H9 (cell line): ENCODE measurements around the gene RNF8. TPM values are rescaled to one million over a fixed set of nuclear protein-coding genes. Genes with fewer than 3 reads are reported as not detected.

Experiments used
- DNase-seq: peaks from one replicate; pipeline ENCODE4 v3.0.0-alpha.2; 2017
- H2AFZ ChIP-seq: one replicate; pipeline ENCODE4 v1.6.1; 2013; ENCODE audit warnings: mild to moderate bottlenecking, low read length, control low read depth, moderate library complexity
- H2AK5ac ChIP-seq: 2 replicates; pipeline ENCODE4 v1.6.1; 2013; ENCODE audit warnings: low read length, control low read depth, mixed read lengths; ENCODE audit not compliant: insufficient read length
- H2BK120ac ChIP-seq: one replicate; pipeline ENCODE4 v1.6.1; 2013; ENCODE audit warnings: low read depth, mild to moderate bottlenecking, low read length, control low read depth, inconsistent platforms; ENCODE audit not compliant: poor library complexity, severe bottlenecking
- H2BK12ac ChIP-seq: 2 replicates; pipeline ENCODE4 v1.6.1; 2013; ENCODE audit warnings: low read length, control low read depth, mixed read lengths, low read depth; ENCODE audit not compliant: insufficient read length
- H2BK15ac ChIP-seq: 2 replicates; pipeline ENCODE4 v1.6.1; 2013; ENCODE audit warnings: low read depth, low read length, control low read depth
- H2BK20ac ChIP-seq: one replicate; pipeline ENCODE4 v1.6.1; 2013; ENCODE audit warnings: low read depth, mild to moderate bottlenecking, low read length, control low read depth, inconsistent platforms; ENCODE audit not compliant: poor library complexity, severe bottlenecking
- H2BK5ac ChIP-seq: 2 replicates; pipeline ENCODE4 v1.6.1; 2013; ENCODE audit warnings: low read length, control low read depth, mixed read lengths; ENCODE audit not compliant: insufficient read length
- H3K14ac ChIP-seq: 2 replicates; pipeline ENCODE4 v1.6.1; 2013; ENCODE audit warnings: low read length, control low read depth; ENCODE audit not compliant: insufficient read depth
- H3K18ac ChIP-seq: 2 replicates; pipeline ENCODE4 v1.6.1; 2013; ENCODE audit warnings: low read depth, mild to moderate bottlenecking, mixed read lengths, low read length, control low read depth; ENCODE audit not compliant: insufficient read length
- H3K23ac ChIP-seq: 2 replicates; pipeline ENCODE4 v1.6.1; 2013; ENCODE audit warnings: low read length, control low read depth, mixed read lengths, low read depth; ENCODE audit not compliant: insufficient read length
- H3K23me2 ChIP-seq: 2 replicates; pipeline ENCODE4 v1.6.1; 2013; ENCODE audit warnings: low read depth, mild to moderate bottlenecking, mixed read lengths, low read length, control low read depth; ENCODE audit not compliant: insufficient read length, poor library complexity, severe bottlenecking
- H3K27ac ChIP-seq: 2 replicates; pipeline ENCODE4 v1.5.1; 2013; ENCODE audit warnings: low read length, control low read depth, mixed read lengths, low read depth; ENCODE audit not compliant: insufficient read length
- H3K27me3 ChIP-seq: 2 replicates; pipeline ENCODE4 v1.6.1; 2013; ENCODE audit warnings: low read length, control low read depth, inconsistent platforms; ENCODE audit not compliant: insufficient read depth
- H3K4ac ChIP-seq: 2 replicates; pipeline ENCODE4 v1.6.1; 2013; ENCODE audit warnings: low read depth, mild to moderate bottlenecking, control low read depth, inconsistent platforms, low read length, moderate library complexity
- H3K4me1 ChIP-seq: 2 replicates; pipeline ENCODE4 v1.6.1; 2013; ENCODE audit warnings: low read length, control low read depth, inconsistent platforms; ENCODE audit not compliant: insufficient read depth
- H3K4me2 ChIP-seq: 2 replicates; pipeline ENCODE4 v1.6.1; 2013; ENCODE audit warnings: low read length, control low read depth, mixed read lengths; ENCODE audit not compliant: insufficient read length, insufficient read depth
- H3K56ac ChIP-seq: 2 replicates; pipeline ENCODE4 v1.6.1; 2013; ENCODE audit warnings: low read depth, mild to moderate bottlenecking, mixed read lengths, low read length, control low read depth; ENCODE audit not compliant: insufficient read length
- H3K79me1 ChIP-seq: 2 replicates; pipeline ENCODE4 v1.6.1; 2013; ENCODE audit warnings: low read depth, mild to moderate bottlenecking, moderate library complexity, low read length, control low read depth, inconsistent platforms; ENCODE audit not compliant: insufficient read depth, poor library complexity, severe bottlenecking
- H3K79me2 ChIP-seq: 2 replicates; pipeline ENCODE4 v1.6.1; 2013; ENCODE audit warnings: low read length, control low read depth, inconsistent platforms; ENCODE audit not compliant: insufficient read depth
- H3K9ac ChIP-seq: 2 replicates; pipeline ENCODE4 v1.6.1; 2013; ENCODE audit warnings: low read length, control low read depth, mixed read lengths; ENCODE audit not compliant: insufficient read length; ENCODE audit errors: extremely low read depth
- H3K9me3 ChIP-seq: one replicate; pipeline ENCODE4 v1.6.1; 2013; ENCODE audit warnings: low read depth, low read length, inconsistent platforms; ENCODE audit not compliant: control insufficient read depth
- H3T11ph ChIP-seq: one replicate; pipeline ENCODE4 v1.6.1; 2013; ENCODE audit warnings: mild to moderate bottlenecking, low read length, control low read depth, inconsistent platforms
- H4K20me1 ChIP-seq: one replicate; pipeline ENCODE4 v1.6.1; 2013; ENCODE audit not compliant: control insufficient read depth, insufficient read length, insufficient read depth
- H4K5ac ChIP-seq: 2 replicates; pipeline ENCODE4 v1.6.1; 2013; ENCODE audit warnings: low read depth, mild to moderate bottlenecking, mixed read lengths, low read length, control low read depth; ENCODE audit not compliant: insufficient read length
- H4K8ac ChIP-seq: replicated peaks from 2 replicates; pipeline ENCODE4 v1.6.1; 2013; ENCODE audit warnings: low read length, control low read depth, mixed read lengths, low read depth; ENCODE audit not compliant: insufficient read length
- H4K91ac ChIP-seq: 2 replicates; pipeline ENCODE4 v1.6.1; 2013; ENCODE audit warnings: low read depth, mild to moderate bottlenecking, moderate library complexity, mixed read lengths, low read length, control low read depth; ENCODE audit not compliant: insufficient read length
- H3K27ac Mint-ChIP-seq, 3 experiments: 2 replicates in 2 of 3; 3 replicates in 1 of 3; pipeline ENCODE4 v1.8.0; 2020 to 2021; ENCODE audit warnings: mixed read lengths in 3 of 3, mild to moderate bottlenecking in 1 of 3, moderate library complexity in 1 of 3
- H3K27me3 Mint-ChIP-seq: 2 replicates; pipeline ENCODE4 v1.8.0; 2021; ENCODE audit warnings: low read depth, mild to moderate bottlenecking, moderate library complexity, mixed read lengths
- H3K36me3 Mint-ChIP-seq, 3 experiments: 2 replicates in 2 of 3; 3 replicates in 1 of 3; pipeline ENCODE4 v1.8.0; 2020 to 2021; ENCODE audit warnings: low read depth in 3 of 3, mixed read lengths in 3 of 3; ENCODE audit not compliant: insufficient read depth in 1 of 3
- H3K4me1 Mint-ChIP-seq, 2 experiments: 2 replicates each; pipeline ENCODE4 v1.8.0; 2020; ENCODE audit warnings: mixed read lengths in 2 of 2
- H3K4me3 Mint-ChIP-seq, 2 experiments: 2 replicates in 1 of 2; 3 replicates in 1 of 2; pipeline ENCODE4 v1.8.0; 2020 to 2021; ENCODE audit warnings: mild to moderate bottlenecking in 2 of 2, mixed read lengths in 2 of 2, moderate library complexity in 1 of 2
- H3K9me3 Mint-ChIP-seq, 2 experiments: 2 replicates in 1 of 2; 3 replicates in 1 of 2; pipeline ENCODE4 v1.8.0; 2020; ENCODE audit warnings: mild to moderate bottlenecking in 2 of 2, mixed read lengths in 2 of 2, moderate library complexity in 1 of 2
- WGBS: extraction: QIAGEN DNeasy Blood & Tissue Kit; methylation state at CpG from one replicate; pipeline ENCODE4 v1.1.7; 2013; ENCODE audit warnings: missing lambda C conversion rate, low lambda C conversion rate, mixed read lengths; ENCODE audit not compliant: insufficient read length; ENCODE audit errors: extremely low coverage; 5-methylcytosine and 5-hydroxymethylcytosine counted together
- total RNA-seq: library from RNA; stranded (reverse); gene quantifications from 2 replicates; pipeline ENCODE4 v1.2.1, GENCODE V29; 2021
- TF ChIP-seq, protein P1 (sequence below): fragments of 200-600 bp; sonication (generic); conservative IDR thresholded peaks from 3 replicates; pipeline ENCODE4 v1.8.0; 2021; ENCODE audit warnings: antibody characterized with exemption, mild to moderate bottlenecking

The RNF8 gene
- total RNA-seq, 1 experiment from 2014 or later = 34.7 TPM

GRCh38 chr6:37339741-37340638 lies 13.8 kb upstream of the RNF8 start:
- H3K4me2 ChIP-seq = no peak overlapping the region
- peak overlapping the region in 1 of 3 experiments; percentile 66; a peak in 1 of 7 replicates for H3K27ac Mint-ChIP-seq

More at GRCh38 chr6:37339741-37340638, 13.8 kb upstream of the RNF8 start:
- no peak overlapping the region for H2BK12ac ChIP-seq
- no peak overlapping the region for H2AK5ac ChIP-seq
- no peak overlapping the region for H3K23ac ChIP-seq
- no peak overlapping the region for H3K56ac ChIP-seq
- H3K9ac ChIP-seq = no peak overlapping the region
- no peak overlapping the region for H3K18ac ChIP-seq
- H3T11ph ChIP-seq = no peak overlapping the region
- no peak overlapping the region for H2BK120ac ChIP-seq
- H3K27me3 ChIP-seq = 0 out of 2 replicates have a peak, but pooled peaks cover 3% of the 10 kb centered on the region
- TF ChIP-seq, protein P1, sequence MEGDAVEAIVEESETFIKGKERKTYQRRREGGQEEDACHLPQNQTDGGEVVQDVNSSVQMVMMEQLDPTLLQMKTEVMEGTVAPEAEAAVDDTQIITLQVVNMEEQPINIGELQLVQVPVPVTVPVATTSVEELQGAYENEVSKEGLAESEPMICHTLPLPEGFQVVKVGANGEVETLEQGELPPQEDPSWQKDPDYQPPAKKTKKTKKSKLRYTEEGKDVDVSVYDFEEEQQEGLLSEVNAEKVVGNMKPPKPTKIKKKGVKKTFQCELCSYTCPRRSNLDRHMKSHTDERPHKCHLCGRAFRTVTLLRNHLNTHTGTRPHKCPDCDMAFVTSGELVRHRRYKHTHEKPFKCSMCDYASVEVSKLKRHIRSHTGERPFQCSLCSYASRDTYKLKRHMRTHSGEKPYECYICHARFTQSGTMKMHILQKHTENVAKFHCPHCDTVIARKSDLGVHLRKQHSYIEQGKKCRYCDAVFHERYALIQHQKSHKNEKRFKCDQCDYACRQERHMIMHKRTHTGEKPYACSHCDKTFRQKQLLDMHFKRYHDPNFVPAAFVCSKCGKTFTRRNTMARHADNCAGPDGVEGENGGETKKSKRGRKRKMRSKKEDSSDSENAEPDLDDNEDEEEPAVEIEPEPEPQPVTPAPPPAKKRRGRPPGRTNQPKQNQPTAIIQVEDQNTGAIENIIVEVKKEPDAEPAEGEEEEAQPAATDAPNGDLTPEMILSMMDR = no peak
- no peaks in the 10 kb centered on the region for H3K79me1 ChIP-seq
- H2BK5ac ChIP-seq = no peak overlapping the region
- H4K5ac ChIP-seq = no peak overlapping the region
- H3K79me2 ChIP-seq = 0 out of 2 replicates have a peak, but pooled peaks cover 2% of the 10 kb centered on the region
- H3K36me3 Mint-ChIP-seq = no peaks in the 10 kb centered on the region
- peaks cover 5% of the 10 kb centered on the region; the same call in 1 of the 2 replicates for H3K27me3 Mint-ChIP-seq
- no peak overlapping the region for H2BK15ac ChIP-seq
- H4K8ac ChIP-seq = no peak overlapping the region
- no peaks in the 10 kb centered on the region for H3K9me3 Mint-ChIP-seq
- H4K91ac ChIP-seq = no peak overlapping the region
- DNase-seq = no peak
- no peak overlapping the region for H2AFZ ChIP-seq
- no peaks in the 10 kb centered on the region for H4K20me1 ChIP-seq
- WGBS = no CpG with 5 or more reads among the region's 5 CpGs
- H3K4me1 ChIP-seq = no peaks in the 10 kb centered on the region
- H3K4ac ChIP-seq = no peak overlapping the region
- no peak overlapping the region for H3K4me3 Mint-ChIP-seq
- no peak overlapping the region for H2BK20ac ChIP-seq
- H3K4me1 Mint-ChIP-seq = no peaks in the 10 kb centered on the region
- no peak overlapping the region for H3K27ac ChIP-seq
- no peaks in the 10 kb centered on the region for H3K9me3 ChIP-seq
- H3K14ac ChIP-seq = no peak overlapping the region
- H3K23me2 ChIP-seq = no peaks in the 10 kb centered on the region
